Measurements from ENCODE around the gene RUNDC3A. TPM values are rescaled to one million over a fixed set of nuclear protein-coding genes. Genes with fewer than 3 reads are reported as not detected.
A peak's percentile ranks its signal among the peaks of the same experiment; 100 is the strongest.

RUNDC3A gene
- total RNA-seq, 1 donor from 2014 or later = 0.26 TPM

DNA sequence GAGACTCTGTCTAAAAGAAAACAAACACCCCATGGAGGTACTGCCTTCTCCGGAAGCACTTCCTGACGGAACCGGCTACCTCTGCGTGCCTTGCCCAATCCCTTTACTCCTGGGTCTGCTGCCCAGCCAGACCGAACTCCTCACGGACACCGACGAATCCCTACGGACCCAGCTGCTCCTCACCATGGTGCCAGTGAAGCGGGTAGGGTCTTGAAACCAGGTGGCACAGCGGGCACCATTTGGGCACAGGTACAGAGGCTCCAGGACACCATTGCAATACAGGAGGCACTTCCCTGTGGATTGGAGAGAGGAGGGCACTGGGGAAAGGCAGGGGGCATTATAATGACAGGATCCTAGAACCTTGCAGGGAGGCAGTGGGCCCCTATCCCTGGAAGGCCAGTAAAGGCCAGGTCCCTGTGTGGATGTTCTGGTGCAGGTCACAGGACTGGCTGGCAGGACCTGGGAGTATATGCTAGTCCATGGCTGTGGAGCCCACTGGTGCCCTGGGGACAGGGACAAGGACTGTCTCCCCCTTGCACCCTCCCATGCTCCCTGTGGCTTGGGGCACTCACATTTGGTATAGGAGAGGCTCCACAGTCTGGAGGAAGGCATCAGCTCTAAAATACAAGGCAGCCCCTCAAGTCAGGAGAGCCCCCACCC, 14.0 kb downstream of the RUNDC3A start:
- TF ChIP-seq, protein P1, sequence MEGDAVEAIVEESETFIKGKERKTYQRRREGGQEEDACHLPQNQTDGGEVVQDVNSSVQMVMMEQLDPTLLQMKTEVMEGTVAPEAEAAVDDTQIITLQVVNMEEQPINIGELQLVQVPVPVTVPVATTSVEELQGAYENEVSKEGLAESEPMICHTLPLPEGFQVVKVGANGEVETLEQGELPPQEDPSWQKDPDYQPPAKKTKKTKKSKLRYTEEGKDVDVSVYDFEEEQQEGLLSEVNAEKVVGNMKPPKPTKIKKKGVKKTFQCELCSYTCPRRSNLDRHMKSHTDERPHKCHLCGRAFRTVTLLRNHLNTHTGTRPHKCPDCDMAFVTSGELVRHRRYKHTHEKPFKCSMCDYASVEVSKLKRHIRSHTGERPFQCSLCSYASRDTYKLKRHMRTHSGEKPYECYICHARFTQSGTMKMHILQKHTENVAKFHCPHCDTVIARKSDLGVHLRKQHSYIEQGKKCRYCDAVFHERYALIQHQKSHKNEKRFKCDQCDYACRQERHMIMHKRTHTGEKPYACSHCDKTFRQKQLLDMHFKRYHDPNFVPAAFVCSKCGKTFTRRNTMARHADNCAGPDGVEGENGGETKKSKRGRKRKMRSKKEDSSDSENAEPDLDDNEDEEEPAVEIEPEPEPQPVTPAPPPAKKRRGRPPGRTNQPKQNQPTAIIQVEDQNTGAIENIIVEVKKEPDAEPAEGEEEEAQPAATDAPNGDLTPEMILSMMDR (IDR thresholded peaks at IDR 0.05; ENCODE audit: insufficient read depth, low read length, severe bottlenecking) = no peak
- Histone ChIP-seq H3K36me3 (ENCODE audit: control insufficient read depth, insufficient read depth, low read length) (peaks cover 22% of the 10 kb centered on the region), H3K27me3 (ENCODE audit: control insufficient read depth, insufficient read depth, low read length) (no peaks in the 10 kb centered on the region), H3K4me3 (ENCODE audit: low read depth, low read length) (no peak overlapping the region)
- DNase-seq (ENCODE audit: low read depth) (no peak), FAIRE-seq (no peak)

DNA sequence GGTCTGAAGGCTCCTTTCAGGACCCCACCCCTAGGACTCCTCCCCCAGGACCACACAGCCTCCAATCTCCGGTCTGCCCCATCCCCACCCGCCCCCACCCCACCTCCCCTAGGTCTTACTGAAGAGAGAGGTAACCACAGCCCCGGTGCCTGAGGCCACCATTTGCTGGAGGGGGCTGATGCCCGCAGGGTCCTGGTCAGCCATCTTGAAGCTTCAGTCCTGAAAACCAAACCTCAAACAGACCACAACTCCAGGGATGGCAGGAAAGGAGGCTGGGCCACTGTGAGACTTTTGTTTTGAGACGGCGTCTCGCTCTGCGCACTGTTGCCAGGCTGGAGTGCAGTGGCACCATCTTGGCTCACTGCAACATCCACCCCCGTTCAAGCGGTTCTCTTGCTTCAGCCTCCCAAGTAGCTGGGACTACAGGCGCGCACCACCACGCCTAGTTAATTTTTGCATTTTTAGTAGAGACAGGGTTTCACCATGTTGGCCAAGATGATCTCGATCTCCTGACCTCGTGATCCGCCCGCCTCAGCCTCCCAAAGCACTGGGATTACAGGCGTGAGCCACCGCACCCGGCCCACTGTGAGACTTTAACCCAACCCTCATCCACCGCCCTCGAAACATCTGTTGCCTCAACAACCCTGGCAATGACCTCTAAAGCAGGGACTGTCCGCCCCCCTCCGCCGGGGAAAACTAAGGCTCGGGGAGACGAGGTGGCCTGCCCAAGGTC, 15.1 kb downstream of the RUNDC3A start:
- TF ChIP-seq, protein P1 (IDR thresholded peaks at IDR 0.05; ENCODE audit: insufficient read depth, low read length, severe bottlenecking) = no peak
- FAIRE-seq = no peak
- H3K36me3 ChIP-seq (ENCODE audit: control insufficient read depth, insufficient read depth, low read length) = peaks cover 22% of the 10 kb centered on the region
- DNase-seq (ENCODE audit: low read depth) = no peak
- no peaks in the 10 kb centered on the region for H3K27me3 ChIP-seq (ENCODE audit: control insufficient read depth, insufficient read depth, low read length)
- H3K4me3 ChIP-seq (ENCODE audit: low read depth, low read length) = peak overlapping the region; percentile 89

DNA sequence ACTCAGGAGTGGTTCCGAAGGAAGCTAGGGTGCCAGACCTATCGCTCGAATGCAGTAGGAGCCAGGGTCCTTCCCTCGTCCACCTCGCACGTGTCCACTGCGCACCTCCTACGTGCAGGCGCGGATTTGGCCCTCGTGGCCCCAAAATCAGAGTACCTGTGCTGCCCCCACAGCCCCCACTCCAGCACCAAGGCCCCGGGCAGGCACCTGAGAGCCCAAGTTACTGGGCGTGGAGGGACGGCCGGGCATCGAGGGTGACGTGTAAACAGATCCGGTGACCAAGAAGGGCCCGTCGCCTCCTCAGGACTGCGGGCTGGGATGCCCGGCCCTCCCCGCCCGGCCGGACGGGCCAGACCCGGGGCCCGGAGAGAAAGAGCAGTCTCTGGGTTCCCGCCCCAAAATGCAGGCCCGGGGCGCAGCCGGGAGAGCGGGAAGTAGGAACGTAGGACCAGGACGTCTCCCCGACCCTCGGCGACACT, 15.7 kb downstream of the RUNDC3A start:
- H3K4me3 ChIP-seq (ENCODE audit: low read depth, low read length) = peak overlapping the region; percentile 89
- TF ChIP-seq, protein P1 (IDR thresholded peaks at IDR 0.05; ENCODE audit: insufficient read depth, low read length, severe bottlenecking) = no peak
- no peak for DNase-seq (ENCODE audit: low read depth)
- no peak for FAIRE-seq
- no peaks in the 10 kb centered on the region for H3K27me3 ChIP-seq (ENCODE audit: control insufficient read depth, insufficient read depth, low read length)
- H3K36me3 ChIP-seq (ENCODE audit: control insufficient read depth, insufficient read depth, low read length) = peaks cover 22% of the 10 kb centered on the region

DNA sequence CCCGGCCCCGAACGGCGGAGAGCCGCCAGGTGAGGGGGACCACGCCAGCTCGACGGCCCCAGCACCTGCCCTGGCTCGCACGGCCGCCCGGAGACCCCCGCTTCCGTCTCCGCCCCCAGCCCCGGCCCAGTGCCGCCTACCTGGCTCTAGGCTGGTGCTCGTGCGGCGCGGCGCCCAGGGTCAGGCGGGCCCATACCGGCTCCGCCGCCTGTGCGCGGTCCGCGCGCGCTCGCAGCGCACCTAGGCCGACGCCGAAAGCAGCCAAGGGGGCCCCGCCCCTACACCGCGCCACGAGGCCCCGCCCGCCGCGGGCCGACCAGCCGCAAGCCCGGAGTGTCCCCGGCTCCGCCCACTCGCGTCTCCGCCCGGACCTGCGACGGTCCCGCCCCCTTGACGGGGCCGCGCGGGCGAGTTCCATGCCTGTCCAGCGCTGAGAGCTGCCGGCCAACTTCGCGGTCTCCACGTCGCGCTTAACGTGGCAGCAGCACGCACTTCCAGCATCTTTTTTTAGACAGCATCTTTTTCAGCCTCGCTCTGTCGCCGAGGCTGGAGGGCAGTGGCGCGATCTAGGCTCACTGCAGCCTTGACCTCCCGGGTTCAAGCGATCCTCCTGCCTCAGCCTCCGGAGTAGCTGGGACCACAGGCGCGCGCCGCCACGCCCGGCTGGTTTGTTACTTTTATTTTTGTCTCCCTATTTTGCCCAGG, 16.3 kb downstream of the RUNDC3A start, which contains the start of gene SLC25A39:
SLC25A39 (minus strand) TSS at position 253 of the 705 bp plus-strand sequence. CDS start 1,261 bp downstream, outside the sequence.
- TF ChIP-seq, protein P1 (IDR thresholded peaks at IDR 0.05; ENCODE audit: insufficient read depth, low read length, severe bottlenecking) = no peak
- FAIRE-seq = no peak
- no peaks in the 10 kb centered on the region for H3K27me3 ChIP-seq (ENCODE audit: control insufficient read depth, insufficient read depth, low read length)

DNA sequence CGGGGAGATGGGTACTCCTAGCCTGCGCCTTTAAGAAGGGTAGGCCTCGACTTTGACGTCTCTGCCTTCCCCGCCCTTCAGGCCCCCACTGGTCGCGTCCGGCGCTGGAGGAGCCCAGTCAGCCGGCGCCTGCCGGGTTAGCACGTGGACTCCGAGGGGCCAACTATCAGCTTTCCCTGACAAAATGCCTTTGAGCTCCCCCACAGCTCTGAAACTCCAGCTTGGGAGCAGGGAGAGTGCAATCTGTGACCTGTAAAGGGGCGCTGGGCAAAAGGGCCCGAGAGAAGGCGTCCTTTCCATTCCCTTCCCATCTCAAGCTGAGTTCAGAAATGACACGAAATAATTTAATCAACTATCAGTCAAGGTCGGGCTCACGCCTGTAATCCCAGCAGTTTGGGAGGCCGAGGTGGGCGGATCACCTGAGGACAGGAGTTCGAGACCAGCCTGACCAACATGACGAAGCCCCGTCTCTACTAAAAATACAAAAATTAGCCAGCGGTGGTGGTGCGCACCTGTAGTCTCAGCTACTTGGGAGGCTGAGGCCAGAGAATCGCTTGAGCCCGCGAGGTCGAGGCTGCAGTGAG, 18.6 kb downstream of the RUNDC3A start:
- H3K27me3 ChIP-seq (ENCODE audit: control insufficient read depth, insufficient read depth, low read length) = no peaks in the 10 kb centered on the region
- FAIRE-seq = no peak
- H3K4me3 ChIP-seq (ENCODE audit: low read depth, low read length) = no peak overlapping the region
- TF ChIP-seq, protein P1 (IDR thresholded peaks at IDR 0.05; ENCODE audit: insufficient read depth, low read length, severe bottlenecking) = no peak
- H3K36me3 ChIP-seq (ENCODE audit: control insufficient read depth, insufficient read depth, low read length) = peaks cover 6% of the 10 kb centered on the region
- peak; percentile 89 for DNase-seq (ENCODE audit: low read depth)

More for the DNA sequence above, 16.3 kb downstream of the RUNDC3A start, which contains the start of gene SLC25A39:
- peaks cover 20% of the 10 kb centered on the region for H3K36me3 ChIP-seq (ENCODE audit: control insufficient read depth, insufficient read depth, low read length)
- DNase-seq (ENCODE audit: low read depth) = peak; percentile 77
- peak within 1 kb of the TSS; percentile 89 for H3K4me3 ChIP-seq (ENCODE audit: low read depth, low read length)
